B cell (primary cell): Measurements from ENCODE around the gene CANT1. TPM values are rescaled to one million over a fixed set of nuclear protein-coding genes. Genes with fewer than 3 reads are reported as not detected.
"Not testable (repeated sequence)": the region's sequence is repeated elsewhere in the genome, so short reads cannot be mapped to it uniquely, and the experiment has no call there.

Experiments
- ATAC-seq: fragments of 200-7000 bp; cut with Tn5 transposase; one replicate; pipeline ENCODE4 v1.10.0; 2021; ENCODE audit warnings: low read depth, mild to moderate bottlenecking, moderate number of reproducible peaks, moderate library complexity
- CTCF ChIA-PET: fragments of 350-600 bp; sonication (Branson Sonifier 250); formaldehyde crosslinking; loops from one replicate; lab custom pipeline; 2021; ENCODE audit warnings: antibody characterized with exemption, inconsistent platforms; lab: Charles Lee
- POLR2A ChIA-PET: fragments of 350-600 bp; sonication (Branson Sonifier 250); formaldehyde crosslinking; loops from one replicate; lab custom pipeline; 2021; ENCODE audit warnings: antibody characterized with exemption; lab: Charles Lee
- DNase-seq: peaks from one replicate; pipeline ENCODE4 v3.0.0; 2013
- H2AFZ ChIP-seq: 2 replicates; pipeline ENCODE4 v1.6.1; 2012; ENCODE audit warnings: mild to moderate bottlenecking, low read depth, low read length; ENCODE audit not compliant: insufficient read depth, poor library complexity, severe bottlenecking
- H3K27ac ChIP-seq, 2 donors: 1 replicate in 1 of 2; 2 replicates in 1 of 2; pipeline ENCODE4 v1.5.1; 2012 to 2013; ENCODE audit warnings: low read length in 2 of 2, mild to moderate bottlenecking in 2 of 2, moderate library complexity in 1 of 2
- H3K27me3 ChIP-seq, 4 experiments: fragments of 200-600 bp in 1 of 4; sonication (generic) in 1 of 4; replicated peaks in 1 of 4; 1 replicate in 2 of 4; 2 replicates in 2 of 4; pipeline versions ENCODE4 v1.6.1 to v1.7.0; 2013 to 2016; ENCODE audit warnings: low read length in 3 of 4, mild to moderate bottlenecking in 2 of 4, mixed read lengths in 1 of 4, moderate library complexity in 1 of 4; ENCODE audit not compliant: insufficient read depth in 4 of 4, control insufficient read depth in 3 of 4; ENCODE audit errors: control extremely low read depth in 1 of 4
- H3K36me3 ChIP-seq, 2 experiments: replicated peaks in 1 of 2; 1 replicate in 1 of 2; 2 replicates in 1 of 2; pipeline versions ENCODE4 v1.6.1 to v1.7.1; 2013; ENCODE audit warnings: low read length in 1 of 2; ENCODE audit not compliant: insufficient read depth in 2 of 2, control insufficient read depth in 1 of 2; ENCODE audit errors: control extremely low read depth in 1 of 2, extremely low read depth in 1 of 2
- H3K4me1 ChIP-seq, 2 donors: fragments of 200-600 bp in 1 of 2; sonication (generic) in 1 of 2; 1 replicate in 1 of 2; 2 replicates in 1 of 2; pipeline versions ENCODE4 v1.5.1 to v1.6.1; 2013 to 2017; ENCODE audit warnings: low read length in 2 of 2; ENCODE audit not compliant: control insufficient read depth in 2 of 2, insufficient read depth in 2 of 2
- H3K4me2 ChIP-seq: replicated peaks from 2 replicates; pipeline ENCODE3; 2012; ENCODE audit warnings: mild to moderate bottlenecking, low read depth, low read length; ENCODE audit not compliant: poor library complexity, severe bottlenecking
- H3K4me3 ChIP-seq, 5 experiments: fragments of 200-600 bp in 1 of 5; sonication (generic) in 1 of 5; 1 replicate in 3 of 5; 2 replicates in 2 of 5; pipeline versions ENCODE4 v1.5.1 to v1.7.0; 2011 to 2016; ENCODE audit warnings: low read length in 4 of 5, mild to moderate bottlenecking in 4 of 5, low read depth in 2 of 5, control low read depth in 1 of 5, moderate library complexity in 1 of 5; ENCODE audit not compliant: insufficient read depth in 1 of 5; ENCODE audit errors: control extremely low read depth in 1 of 5, extremely low read depth in 1 of 5
- H3K79me2 ChIP-seq: fragments of 200-600 bp; sonication (generic); one replicate; pipeline ENCODE4 v1.6.0; 2016; ENCODE audit warnings: low read length; ENCODE audit not compliant: control insufficient read depth, insufficient read depth
- H3K9ac ChIP-seq: fragments of 200-600 bp; sonication (generic); 2 replicates; pipeline ENCODE4 v1.6.1; 2017; ENCODE audit warnings: mild to moderate bottlenecking, low read length, moderate library complexity
- H3K9me3 ChIP-seq, 3 donors: one replicate each; pipeline versions ENCODE4 v1.6.1 to v1.7.1; 2013; ENCODE audit warnings: low read length in 2 of 3; ENCODE audit not compliant: control insufficient read depth in 2 of 3, insufficient read depth in 1 of 3; ENCODE audit errors: control extremely low read depth in 1 of 3
- H4K20me1 ChIP-seq: 2 replicates; pipeline ENCODE4 v1.6.0; 2012; ENCODE audit warnings: mild to moderate bottlenecking, low read length; ENCODE audit not compliant: insufficient read depth, control insufficient read depth, poor library complexity, severe bottlenecking
- H3K27ac Mint-ChIP-seq: one replicate; pipeline ENCODE4 v1.8.0; 2021; ENCODE audit warnings: mixed read lengths
- H3K27me3 Mint-ChIP-seq: one replicate; pipeline ENCODE4 v1.8.0; 2021; ENCODE audit warnings: mixed read lengths
- H3K4me1 Mint-ChIP-seq: one replicate; pipeline ENCODE4 v1.8.0; 2021; ENCODE audit warnings: mixed read lengths
- H3K4me3 Mint-ChIP-seq: one replicate; pipeline ENCODE4 v1.8.0; 2021; ENCODE audit warnings: mixed read lengths
- H3K9me3 Mint-ChIP-seq: one replicate; pipeline ENCODE4 v1.8.0; 2022; ENCODE audit warnings: mixed read lengths; ENCODE audit not compliant: insufficient read depth
- EZH2 ChIP-seq: IDR thresholded peaks from 2 replicates; pipeline ENCODE4 v1.6.1; 2012; ENCODE audit warnings: borderline replicate concordance, low read depth, mild to moderate bottlenecking, moderate library complexity, low read length; ENCODE audit not compliant: insufficient read depth, poor library complexity, severe bottlenecking
- WGBS: methylation state at CpG from one replicate; pipeline ENCODE4 v1.1.5; 2013; ENCODE audit warnings: missing lambda C conversion rate; ENCODE audit not compliant: insufficient coverage; 5-methylcytosine and 5-hydroxymethylcytosine counted together
- intact Hi-C: fragments of 100-400 bp; cut with micrococcal nuclease; formaldehyde crosslinking; loops from one replicate; pipeline ENCODE4 v1.10.0; 2022
- polyA plus RNA-seq: library from polyadenylated mRNA; depleted of rRNA; stranded (reverse); fragments of >200 nt; gene quantifications from 2 replicates; pipeline ENCODE4 v1.2.3, GENCODE V29; 2012
- total RNA-seq, 2 donors: library from RNA; stranded (reverse); fragments of 120-200 nt in 1 of 2; gene quantifications; 1 replicate in 1 of 2; 2 replicates in 1 of 2; pipeline versions ENCODE4 v1.2.3 to v1.2.4, GENCODE V29; 2013 to 2022
- TF ChIP-seq, protein P1 (sequence below): fragments of 200-600 bp; IDR thresholded peaks from one replicate; pipeline ENCODE4 v1.8.0; 2022; ENCODE audit warnings: antibody characterized with exemption, mild to moderate bottlenecking

The CANT1 gene
- total and polyA plus RNA-seq, 2 donors (not counting 1 experiment from before 2014, with no cell fraction given), result 17.3 to 44.2 TPM

DNA sequence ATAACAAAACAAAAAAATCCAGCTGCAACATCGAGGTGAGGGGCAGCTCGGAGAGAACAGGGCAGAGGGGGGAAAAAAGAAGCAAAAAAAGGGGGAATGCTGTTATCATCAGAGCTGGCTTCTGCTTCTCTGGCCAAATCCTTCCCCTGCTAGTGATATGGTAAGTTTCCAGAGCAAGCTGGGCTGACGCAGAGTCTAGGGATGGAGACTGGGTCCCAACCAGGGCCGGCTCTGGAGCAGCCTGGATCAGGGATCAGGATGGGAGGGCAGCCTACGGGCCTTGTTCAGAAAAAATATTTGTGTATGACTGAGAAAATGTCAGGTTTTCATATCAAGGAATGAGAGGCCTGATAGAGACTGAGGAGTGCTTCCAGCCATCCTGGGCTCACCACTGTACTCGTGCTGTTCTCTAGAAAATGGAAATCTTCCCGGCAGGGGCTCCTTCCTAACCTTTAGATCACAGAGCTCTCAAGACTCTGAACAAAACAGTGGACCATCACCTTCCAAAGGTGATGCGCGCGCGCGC lies 13.7 kb upstream of the CANT1 start:
- peaks cover 0 to 4% (median 0%) of the 10 kb centered on the region in 3 donors for H3K9me3 ChIP-seq
- no peaks in the 10 kb centered on the region for H3K79me2 ChIP-seq
- H2AFZ ChIP-seq, result no peak overlapping the region
- H3K9ac ChIP-seq, result no peak overlapping the region
- peaks cover 12 to 14% of the 10 kb centered on the region in 2 donors for H3K4me1 ChIP-seq
- intact Hi-C loops, result no loop called here
- WGBS, result 83% methylated on average over 7 of the region's 12 CpGs
- ATAC-seq, result no peak
- peaks cover 0 to 48% (median 17%) of the 10 kb centered on the region in 4 experiments for H3K27me3 ChIP-seq
- no peak for DNase-seq
- Mint-ChIP-seq H3K4me1 (peaks cover 9% of the 10 kb centered on the region), H3K4me3 (peak overlapping the region; percentile 69), H3K27me3 (peaks cover 68% of the 10 kb centered on the region), H3K27ac (no peak overlapping the region), H3K9me3 (no peaks in the 10 kb centered on the region)
- no peak for TF ChIP-seq EZH2
- TF ChIP-seq, protein P1, sequence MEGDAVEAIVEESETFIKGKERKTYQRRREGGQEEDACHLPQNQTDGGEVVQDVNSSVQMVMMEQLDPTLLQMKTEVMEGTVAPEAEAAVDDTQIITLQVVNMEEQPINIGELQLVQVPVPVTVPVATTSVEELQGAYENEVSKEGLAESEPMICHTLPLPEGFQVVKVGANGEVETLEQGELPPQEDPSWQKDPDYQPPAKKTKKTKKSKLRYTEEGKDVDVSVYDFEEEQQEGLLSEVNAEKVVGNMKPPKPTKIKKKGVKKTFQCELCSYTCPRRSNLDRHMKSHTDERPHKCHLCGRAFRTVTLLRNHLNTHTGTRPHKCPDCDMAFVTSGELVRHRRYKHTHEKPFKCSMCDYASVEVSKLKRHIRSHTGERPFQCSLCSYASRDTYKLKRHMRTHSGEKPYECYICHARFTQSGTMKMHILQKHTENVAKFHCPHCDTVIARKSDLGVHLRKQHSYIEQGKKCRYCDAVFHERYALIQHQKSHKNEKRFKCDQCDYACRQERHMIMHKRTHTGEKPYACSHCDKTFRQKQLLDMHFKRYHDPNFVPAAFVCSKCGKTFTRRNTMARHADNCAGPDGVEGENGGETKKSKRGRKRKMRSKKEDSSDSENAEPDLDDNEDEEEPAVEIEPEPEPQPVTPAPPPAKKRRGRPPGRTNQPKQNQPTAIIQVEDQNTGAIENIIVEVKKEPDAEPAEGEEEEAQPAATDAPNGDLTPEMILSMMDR, result no peak
- no peaks in the 10 kb centered on the region for H4K20me1 ChIP-seq
- H3K36me3 ChIP-seq, result no peaks in the 10 kb centered on the region
- no peak overlapping the region for H3K27ac ChIP-seq
- H3K4me3 ChIP-seq, result no peak overlapping the region
- POLR2A ChIA-PET, result no interaction called here
- H3K4me2 ChIP-seq, result peak overlapping the region; percentile 92
- CTCF ChIA-PET, result interaction anchor here (1.0 kb wide), 1 partner anchor 368 kb away, joined by 3 read pairs; no protein-coding TSS in a partner anchor

DNA sequence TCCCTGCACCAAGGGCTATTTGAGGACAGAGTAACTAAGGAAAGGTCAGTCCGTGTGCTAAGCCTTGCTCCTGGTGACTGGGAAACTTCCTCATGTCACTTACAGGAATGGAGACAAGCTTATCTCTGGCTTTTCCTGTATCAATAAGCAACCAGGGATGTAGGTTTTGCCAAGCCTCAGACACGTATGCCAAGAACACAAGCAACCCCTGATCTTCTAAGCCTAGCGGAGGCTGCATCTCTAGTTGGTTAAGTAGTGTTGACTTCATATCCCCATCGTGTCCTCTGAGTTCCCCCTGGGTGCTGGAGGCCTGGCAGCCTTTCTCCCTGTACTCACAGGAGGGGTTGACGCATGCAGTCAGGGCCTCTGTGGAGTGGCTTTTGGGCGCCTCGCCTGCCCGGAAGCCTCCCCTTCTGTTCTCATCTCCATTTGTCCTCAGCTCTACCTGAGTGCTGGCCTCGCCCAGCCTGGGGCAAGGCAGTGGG lies 13.0 kb upstream of the CANT1 start:
- Histone ChIP-seq H3K4me2 (no peak overlapping the region), H3K9ac (no peak overlapping the region), H3K4me3 (no peak overlapping the region), H2AFZ (no peak overlapping the region), H3K4me1 (peaks cover 12 to 14% of the 10 kb centered on the region in 2 donors), H3K27me3 (peaks cover 0 to 42% (median 17%) of the 10 kb centered on the region in 4 experiments), H3K79me2 (no peaks in the 10 kb centered on the region), H3K36me3 (no peaks in the 10 kb centered on the region), H4K20me1 (no peaks in the 10 kb centered on the region), H3K27ac (no peak overlapping the region), H3K9me3 (peaks cover 0 to 4% (median 0%) of the 10 kb centered on the region in 3 donors)
- ChIA-PET CTCF (interaction anchor here (0.7 kb wide), 1 partner anchor 1256 kb away, joined by 3 read pairs; no protein-coding TSS in a partner anchor), POLR2A (interaction anchor here (0.6 kb wide), 1 partner anchor 229 kb away, joined by 5 read pairs; no protein-coding TSS in a partner anchor)
- DNase-seq (no peak), ATAC-seq (no peak)
- WGBS, result 91% methylated on average over 8 of the region's 9 CpGs
- intact Hi-C loops, result no loop called here
- Mint-ChIP-seq H3K4me1 (peaks cover 9% of the 10 kb centered on the region), H3K27ac (no peak overlapping the region), H3K27me3 (peaks cover 66% of the 10 kb centered on the region), H3K4me3 (no peak overlapping the region), H3K9me3 (no peaks in the 10 kb centered on the region)
- TF ChIP-seq EZH2, result no peak
- TF ChIP-seq, protein P1, result no peak

DNA sequence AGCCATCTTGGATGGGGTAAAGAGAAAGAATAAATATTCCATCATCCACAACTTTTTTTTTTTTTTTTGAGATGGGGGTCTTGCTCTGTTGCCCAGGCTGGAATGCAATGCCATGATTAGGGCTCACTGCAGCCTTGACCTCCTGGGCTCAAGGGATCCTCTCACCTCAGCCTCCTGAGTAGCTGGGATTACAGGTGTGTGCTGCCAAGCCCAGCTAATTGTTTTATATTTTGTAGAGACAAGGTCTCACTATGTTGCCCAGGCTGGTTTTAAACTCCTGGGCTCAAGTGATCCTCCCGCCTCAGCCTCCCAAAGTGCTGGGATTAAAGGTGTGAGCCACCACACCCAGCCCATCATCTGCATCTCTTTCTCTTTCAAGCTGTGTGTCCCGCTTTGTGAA lies 12.4 kb upstream of the CANT1 start:
- H3K4me3 Mint-ChIP-seq, H2AFZ ChIP-seq, H3K9ac ChIP-seq, H3K79me2 ChIP-seq, H3K27ac Mint-ChIP-seq, H3K27ac ChIP-seq, ATAC-seq, H3K9me3 Mint-ChIP-seq, POLR2A ChIA-PET, H3K9me3 ChIP-seq, H3K4me1 Mint-ChIP-seq, intact Hi-C loops, H3K4me2 ChIP-seq, H4K20me1 ChIP-seq, H3K36me3 ChIP-seq, DNase-seq, H3K4me3 ChIP-seq: not testable (repeated sequence)
- Histone ChIP-seq H3K4me1 (peaks cover 12 to 14% of the 10 kb centered on the region in 2 donors), H3K27me3 (peaks cover 0 to 36% (median 17%) of the 10 kb centered on the region in 4 experiments)
- whole genome bisulfite sequencing, result 100% methylated on average over 2 of the region's 2 CpGs
- CTCF ChIA-PET, result interaction anchor here (0.7 kb wide), 2 partner anchors 439 to 1255 kb away, joined by 3 to 5 read pairs; no protein-coding TSS in a partner anchor
- peaks cover 66% of the 10 kb centered on the region for H3K27me3 Mint-ChIP-seq
